GM12872 (cell line): ENCODE measurements around the gene PPP2R2C.

Source experiments
- CTCF ChIP-seq: IDR thresholded peaks from 3 replicates; pipeline ENCODE4 v1.5.1; 2011; ENCODE audit warnings: low read depth, mild to moderate bottlenecking, low read length, moderate library complexity; ENCODE audit not compliant: insufficient read depth

Gene PPP2R2C

DNA sequence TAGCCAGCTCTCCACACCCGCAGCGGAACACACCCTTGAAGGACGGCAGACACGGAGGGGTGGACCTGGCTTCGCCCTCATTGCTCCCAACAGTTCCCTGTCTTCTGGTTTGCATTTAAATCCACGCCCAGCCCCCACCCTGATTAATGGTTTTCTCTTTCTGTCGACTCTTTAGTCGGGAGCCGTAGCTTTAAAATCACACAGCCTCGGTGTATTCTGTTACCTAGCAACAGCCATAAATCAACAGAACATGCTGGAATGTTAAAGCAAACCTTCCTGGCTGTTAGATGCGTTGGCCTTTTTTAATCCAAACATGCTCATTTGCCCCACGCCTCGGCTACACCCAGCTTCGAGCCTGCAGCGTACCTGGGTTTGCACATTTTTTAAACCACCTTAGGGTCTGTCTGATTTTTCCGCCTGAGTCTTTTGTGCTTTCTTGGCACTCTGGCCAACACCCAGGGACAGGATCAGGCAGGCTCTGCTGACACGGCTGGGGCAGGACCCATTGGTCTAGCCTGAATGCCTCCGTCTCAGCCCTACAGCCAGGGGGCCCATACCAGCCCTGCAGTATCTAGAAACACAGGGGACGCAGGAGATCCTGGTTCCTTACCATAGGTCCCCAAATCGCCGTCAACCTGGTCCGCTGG is 21.4 kb upstream of the PPP2R2C start:
- TF ChIP-seq CTCF: no peak

- TF ChIP-seq CTCF: no peak
These were observed 20.6 kb upstream of the PPP2R2C start for GRCh38 chr4:6492861-6493657.

GRCh38 chr4:6492027-6492590 is 19.7 kb upstream of the PPP2R2C start:
- no peak for TF ChIP-seq CTCF

DNA sequence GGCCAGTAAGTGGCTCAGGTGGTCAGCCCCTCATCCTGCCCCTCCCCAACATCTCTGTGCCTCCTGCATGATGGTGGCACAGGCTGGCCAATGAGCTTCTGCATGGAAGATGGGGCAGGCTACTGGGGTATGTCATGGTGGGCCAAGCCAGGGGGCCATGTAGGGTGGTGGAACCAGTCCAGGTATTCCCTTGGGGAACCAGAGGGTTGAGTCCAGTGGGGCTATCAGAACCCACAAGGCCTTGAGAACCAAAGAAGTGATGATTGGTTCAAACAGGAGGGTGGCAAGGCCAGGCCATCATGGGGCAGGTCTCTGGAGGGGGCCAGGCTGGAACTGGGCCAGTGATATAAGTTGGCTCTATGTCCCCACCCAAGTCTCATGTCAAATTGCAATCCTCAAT is 18.8 kb upstream of the PPP2R2C start:
- no peak for TF ChIP-seq CTCF

DNA sequence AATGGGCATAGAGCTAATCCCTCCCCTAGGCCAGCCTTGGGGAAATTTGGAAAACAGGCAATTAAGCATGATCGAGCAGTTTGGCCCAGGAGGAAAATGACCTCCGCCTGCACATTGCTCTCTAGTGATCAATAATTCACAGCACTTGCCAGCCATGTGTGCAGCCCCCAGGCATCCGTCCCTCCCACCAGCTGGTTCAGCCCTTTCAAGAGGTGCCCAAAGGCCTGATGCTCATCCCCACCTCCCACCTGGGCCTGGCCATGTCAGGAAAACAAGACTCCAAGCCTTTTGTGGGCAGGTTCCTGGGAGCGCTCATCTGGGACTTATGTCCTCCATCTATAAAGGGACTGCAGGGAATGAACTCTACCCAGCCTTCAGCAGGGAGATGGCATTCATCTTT is 17.5 kb upstream of the PPP2R2C start:
- no peak for TF ChIP-seq CTCF

DNA sequence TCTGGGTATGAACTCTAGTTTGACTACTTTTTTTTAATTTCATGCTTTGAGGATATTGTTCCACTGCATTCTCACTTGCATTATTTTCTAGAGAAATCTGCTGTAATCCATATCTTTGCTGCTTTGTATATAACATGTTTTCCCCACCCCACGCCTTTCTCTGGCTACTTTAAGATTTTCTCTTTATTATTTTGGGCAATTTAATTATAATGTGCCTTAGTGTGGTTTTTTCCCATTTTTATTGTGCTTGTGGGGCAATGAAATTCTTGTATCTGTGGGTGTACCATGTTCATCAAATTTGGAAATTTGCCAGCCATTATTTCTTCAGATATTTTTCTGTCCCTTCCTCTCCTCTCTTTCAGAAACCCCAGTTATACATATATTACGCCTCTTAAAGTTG is 15.1 kb upstream of the PPP2R2C start:
- no peak for TF ChIP-seq CTCF

- TF ChIP-seq CTCF: no peak
These were observed 8.2 kb upstream of the PPP2R2C start for GRCh38 chr4:6480534-6481088.
